ENCODE data around the gene SERPINA12. TPM values are rescaled to one million over a fixed set of nuclear protein-coding genes. Genes with fewer than 3 reads are reported as not detected.

The SERPINA12 gene
- total and polyA plus RNA-seq, 9 donors = not detected

GRCh38 chr14:94540031-94540794 lies 30.9 kb upstream of the SERPINA12 start:
- intact Hi-C loops (cut with DNase I) = loop anchor here in 1 of 4 donors (10.0 kb wide), 1 partner anchor 145 kb away; no protein-coding TSS in a partner anchor

DNA sequence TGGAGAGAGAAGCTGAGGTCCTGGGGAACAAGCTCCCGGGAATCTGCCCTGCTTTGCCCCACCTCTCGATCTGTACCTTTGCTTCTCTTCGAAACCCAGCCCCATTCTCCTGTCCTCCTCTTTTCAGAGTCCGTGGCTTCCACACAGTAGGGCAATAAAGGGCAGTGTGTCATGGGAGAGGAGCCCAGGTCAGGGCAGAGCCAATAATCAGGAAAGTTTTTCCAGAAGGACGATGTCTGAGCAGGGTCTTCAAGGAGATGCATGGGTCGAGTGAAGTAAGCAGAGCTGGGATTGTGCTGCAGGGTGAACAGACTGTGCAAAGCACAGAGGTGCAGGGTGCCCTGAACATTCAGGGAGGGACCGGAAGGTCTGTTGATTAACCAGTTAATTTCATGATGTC lies 29.9 kb upstream of the SERPINA12 start:
- WGBS, 3 donors = 74 to 80% (median 75%) methylated on average over 7 of the region's 7 CpGs
- H3K4me3 ChIP-seq = no peak overlapping the region
- peaks cover 7% of the 10 kb centered on the region for H3K4me1 ChIP-seq (ENCODE audit: insufficient read depth)
- H3K27me3 ChIP-seq = no peaks in the 10 kb centered on the region
- intact Hi-C loops (cut with DNase I) = no loop called here
- H3K27ac ChIP-seq = no peak overlapping the region
- no peaks in the 10 kb centered on the region for H3K36me3 ChIP-seq
- no peak for TF ChIP-seq EP300 (IDR thresholded peaks at IDR 0.05)
- TF ChIP-seq POLR2A (IDR thresholded peaks at IDR 0.05) = no peak
- TF ChIP-seq, protein P1, sequence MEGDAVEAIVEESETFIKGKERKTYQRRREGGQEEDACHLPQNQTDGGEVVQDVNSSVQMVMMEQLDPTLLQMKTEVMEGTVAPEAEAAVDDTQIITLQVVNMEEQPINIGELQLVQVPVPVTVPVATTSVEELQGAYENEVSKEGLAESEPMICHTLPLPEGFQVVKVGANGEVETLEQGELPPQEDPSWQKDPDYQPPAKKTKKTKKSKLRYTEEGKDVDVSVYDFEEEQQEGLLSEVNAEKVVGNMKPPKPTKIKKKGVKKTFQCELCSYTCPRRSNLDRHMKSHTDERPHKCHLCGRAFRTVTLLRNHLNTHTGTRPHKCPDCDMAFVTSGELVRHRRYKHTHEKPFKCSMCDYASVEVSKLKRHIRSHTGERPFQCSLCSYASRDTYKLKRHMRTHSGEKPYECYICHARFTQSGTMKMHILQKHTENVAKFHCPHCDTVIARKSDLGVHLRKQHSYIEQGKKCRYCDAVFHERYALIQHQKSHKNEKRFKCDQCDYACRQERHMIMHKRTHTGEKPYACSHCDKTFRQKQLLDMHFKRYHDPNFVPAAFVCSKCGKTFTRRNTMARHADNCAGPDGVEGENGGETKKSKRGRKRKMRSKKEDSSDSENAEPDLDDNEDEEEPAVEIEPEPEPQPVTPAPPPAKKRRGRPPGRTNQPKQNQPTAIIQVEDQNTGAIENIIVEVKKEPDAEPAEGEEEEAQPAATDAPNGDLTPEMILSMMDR (IDR thresholded peaks at IDR 0.05) = no peak
- DNase-seq = no peak
- H3K9me3 ChIP-seq = no peaks in the 10 kb centered on the region

More at GRCh38 chr14:94540031-94540794, 30.9 kb upstream of the SERPINA12 start:
- Histone ChIP-seq H3K27ac (no peak overlapping the region), H3K27me3 (no peaks in the 10 kb centered on the region), H3K4me3 (no peak overlapping the region), H3K36me3 (no peaks in the 10 kb centered on the region), H3K9me3 (no peaks in the 10 kb centered on the region), H3K4me1 (ENCODE audit: insufficient read depth) (peaks cover 7% of the 10 kb centered on the region)
- 32 to 43% (median 39%) methylated on average over 13 of the region's 13 CpGs for WGBS, 3 donors
- TF ChIP-seq, protein P1 (IDR thresholded peaks at IDR 0.05) = no peak
- no peak for TF ChIP-seq POLR2A (IDR thresholded peaks at IDR 0.05)
- no peak for TF ChIP-seq EP300 (IDR thresholded peaks at IDR 0.05)
- DNase-seq = no peak

- WGBS, 3 donors = 79 to 93% (median 83%) methylated on average over 6 of the region's 6 CpGs
- no peak for DNase-seq
- H3K27ac ChIP-seq = no peak overlapping the region
- H3K4me3 ChIP-seq = no peak overlapping the region
- peaks cover 3% of the 10 kb centered on the region for H3K4me1 ChIP-seq (ENCODE audit: insufficient read depth)
- H3K27me3 ChIP-seq = no peaks in the 10 kb centered on the region
- intact Hi-C loops (cut with DNase I) = no loop called here
- TF ChIP-seq, protein P1 (IDR thresholded peaks at IDR 0.05) = no peak
- TF ChIP-seq EP300 (IDR thresholded peaks at IDR 0.05) = no peak
- no peak for TF ChIP-seq POLR2A (IDR thresholded peaks at IDR 0.05)
- H3K36me3 ChIP-seq = no peaks in the 10 kb centered on the region
- H3K9me3 ChIP-seq = no peaks in the 10 kb centered on the region
Observed at GRCh38 chr14:94538070-94538740, 28.9 kb upstream of the SERPINA12 start.

DNA sequence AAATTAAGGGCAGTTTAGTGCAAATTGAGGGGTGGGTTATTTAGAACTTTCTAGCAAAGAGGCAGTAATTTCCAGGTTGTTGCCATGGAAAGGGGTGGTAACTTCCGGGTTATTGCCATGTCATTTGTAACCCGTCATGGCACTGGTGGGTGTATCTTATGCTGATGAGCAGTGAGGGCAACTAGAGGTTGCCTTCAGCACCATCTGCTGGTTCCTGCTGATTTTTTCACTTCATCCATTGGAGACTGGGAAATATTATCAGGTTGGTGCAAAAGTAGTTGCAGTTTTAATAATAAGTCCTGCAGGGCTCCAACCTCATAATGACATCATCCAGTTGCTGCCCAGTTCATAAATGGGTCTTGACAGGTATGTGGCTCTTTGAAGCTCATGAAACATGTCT lies 27.6 kb upstream of the SERPINA12 start:
- no peaks in the 10 kb centered on the region for H3K9me3 ChIP-seq
- no peak overlapping the region for H3K4me3 ChIP-seq
- DNase-seq = no peak
- no peaks in the 10 kb centered on the region for H3K36me3 ChIP-seq
- no peak overlapping the region for H3K27ac ChIP-seq
- TF ChIP-seq POLR2A (IDR thresholded peaks at IDR 0.05) (no peak), EP300 (IDR thresholded peaks at IDR 0.05) (no peak)
- TF ChIP-seq, protein P1 (IDR thresholded peaks at IDR 0.05) = no peak
- intact Hi-C loops (cut with DNase I) = no loop called here
- WGBS, 3 donors = 38 to 41% (median 39%) methylated on average over 2 of the region's 2 CpGs
- peaks cover 2% of the 10 kb centered on the region for H3K4me1 ChIP-seq (ENCODE audit: insufficient read depth)
- H3K27me3 ChIP-seq = no peaks in the 10 kb centered on the region

All from ovary (tissue), 9 donors.